OCI-LY7 (cell line): ENCODE data around the gene TSHZ2. TPM values are rescaled to one million over a fixed set of nuclear protein-coding genes. Genes with fewer than 3 reads are reported as not detected.

Experiments
- BruUV-seq: library from RNA; stranded (reverse); fragments of 400-500 nt; replicated peaks from 2 replicates; lab custom pipeline; 2021; lab: Mats Ljungman, UMichigan
- CTCF ChIA-PET: fragments of 300-600 bp; sonication (Branson Sonifier 250); formaldehyde crosslinking; loops from one replicate; lab custom pipeline; 2022; ENCODE audit warnings: antibody characterized with exemption; ENCODE audit not compliant: unreplicated experiment; lab: Charles Lee
- POLR2A ChIA-PET: fragments of 300-600 bp; sonication (Branson Sonifier 250); formaldehyde crosslinking; loops from one replicate; lab custom pipeline; 2022; ENCODE audit warnings: antibody characterized with exemption; lab: Charles Lee
- DNase-seq: peaks from one replicate; pipeline ENCODE4 v3.0.0-alpha.2; 2015; ENCODE audit warnings: low spot score
- H2AFZ ChIP-seq: fragments of 200-600 bp; sonication (generic), shearing (Covaris generic); 2 replicates; pipeline ENCODE4 v1.6.1; 2014; ENCODE audit warnings: mild to moderate bottlenecking, antibody characterized with exemption, low read length, moderate library complexity
- H3K27ac ChIP-seq: fragments of 200-600 bp; sonication (generic); 2 replicates; pipeline ENCODE4 v1.5.1; 2014; ENCODE audit warnings: mixed run types, low read depth, mild to moderate bottlenecking, moderate library complexity, low read length, inconsistent platforms; ENCODE audit not compliant: poor library complexity, severe bottlenecking
- H3K36me3 ChIP-seq: fragments of 200-600 bp; sonication (generic); 2 replicates; pipeline ENCODE4 v1.6.1; 2014; ENCODE audit warnings: mild to moderate bottlenecking, antibody characterized with exemption, low read length, moderate library complexity, mixed read lengths; ENCODE audit not compliant: insufficient read depth
- H3K4me1 ChIP-seq: fragments of 200-600 bp; sonication (generic); 2 replicates; pipeline ENCODE4 v1.5.1; 2014; ENCODE audit warnings: mild to moderate bottlenecking, low read length; ENCODE audit not compliant: insufficient read depth, poor library complexity, severe bottlenecking
- H3K4me2 ChIP-seq: fragments of 200-600 bp; sonication (generic); 2 replicates; pipeline ENCODE4 v1.6.1; 2014; ENCODE audit warnings: mild to moderate bottlenecking, low read length
- H3K4me3 ChIP-seq: fragments of 200-600 bp; sonication (generic); 2 replicates; pipeline ENCODE4 v1.5.1; 2014; ENCODE audit warnings: mild to moderate bottlenecking, low read depth, low read length; ENCODE audit not compliant: poor library complexity, severe bottlenecking
- H3K79me2 ChIP-seq: fragments of 200-600 bp; sonication (generic); 2 replicates; pipeline ENCODE4 v1.6.1; 2016; ENCODE audit warnings: low read depth, mild to moderate bottlenecking, low read length, moderate library complexity, mixed read lengths; ENCODE audit not compliant: insufficient read depth
- H3K9me2 ChIP-seq: fragments of 200-600 bp; sonication (generic); 2 replicates; pipeline ENCODE4 v1.6.1; 2016; ENCODE audit warnings: mild to moderate bottlenecking, low read length, mixed read lengths; ENCODE audit not compliant: insufficient read depth
- H3K9me3 ChIP-seq: fragments of 200-600 bp; sonication (generic); 2 replicates; pipeline ENCODE4 v1.6.1; 2014; ENCODE audit warnings: mild to moderate bottlenecking, mixed run types, low read length, mixed read lengths
- H4K20me1 ChIP-seq: fragments of 200-600 bp; sonication (generic); 2 replicates; pipeline ENCODE4 v1.6.1; 2014; ENCODE audit warnings: mild to moderate bottlenecking, antibody characterized with exemption, low read length, moderate library complexity, mixed read lengths; ENCODE audit not compliant: insufficient read depth
- CTCF ChIP-seq: fragments of 200-600 bp; sonication (generic); conservative IDR thresholded peaks from 2 replicates; pipeline ENCODE4 v1.5.1; 2014; ENCODE audit warnings: mild to moderate bottlenecking, antibody characterized with exemption, low read length, moderate library complexity, mixed read lengths
- EZH2phosphoT487 ChIP-seq: fragments of 200-600 bp; sonication (generic); IDR thresholded peaks from 2 replicates; pipeline ENCODE4 v1.6.1; 2018; ENCODE audit warnings: low read depth, borderline replicate concordance, mild to moderate bottlenecking, mixed run types, antibody characterized with exemption, low read length, moderate library complexity, mixed read lengths
- intact Hi-C: fragments of 100-400 bp; cut with micrococcal nuclease; formaldehyde crosslinking; loops from one replicate; pipeline ENCODE4 v1.10.0; 2022; ENCODE audit not compliant: unreplicated experiment
- total RNA-seq, 2 experiments: library from RNA; depleted of rRNA in 1 of 2; stranded (reverse); fragments of >200 nt in 1 of 2; shearing (Covaris generic) in 1 of 2; gene quantifications; 2 replicates each; pipeline ENCODE4 v1.2.3, GENCODE V29; 2014 to 2022

TSHZ2 gene
- total RNA-seq, 2 experiments from 2014 or later = not detected

DNA sequence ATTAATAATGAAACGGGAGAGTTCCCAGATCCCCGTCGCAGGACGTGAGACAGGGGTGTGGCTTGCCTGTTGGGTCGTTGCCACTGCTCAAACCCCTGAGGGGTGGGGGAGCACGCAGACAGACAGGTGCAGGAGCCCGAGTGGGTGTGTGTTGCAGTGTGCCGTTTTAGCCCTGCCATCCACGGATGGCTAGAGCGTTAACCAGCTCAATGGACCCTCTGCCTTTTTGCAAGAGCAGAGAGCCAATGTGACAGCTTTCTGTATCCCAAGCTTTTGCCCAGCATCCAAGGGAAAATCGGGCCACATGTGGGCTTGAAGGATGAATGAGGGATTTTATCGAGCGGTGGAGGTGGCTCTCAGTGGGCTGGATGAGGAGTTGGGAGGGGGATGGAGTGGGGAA lies 237.9 kb downstream of the TSHZ2 start:
- POLR2A ChIA-PET = no interaction called here
- BruUV-seq = no TSS peak
- no peaks in the 10 kb centered on the region for H3K9me2 ChIP-seq
- no peaks in the 10 kb centered on the region for H3K79me2 ChIP-seq
- H3K4me1 ChIP-seq = peaks cover 5% of the 10 kb centered on the region
- no peak overlapping the region for H3K4me3 ChIP-seq
- TF ChIP-seq EZH2phosphoT487 (no peak), CTCF (no peak)
- H3K36me3 ChIP-seq = no peaks in the 10 kb centered on the region
- H2AFZ ChIP-seq = no peak overlapping the region
- intact Hi-C loops = loop anchor here (10.0 kb wide), 1 partner anchor 275 kb away; no protein-coding TSS in a partner anchor
- H3K9me3 ChIP-seq = no peaks in the 10 kb centered on the region
- no peak overlapping the region for H3K4me2 ChIP-seq
- H3K27ac ChIP-seq = no peak overlapping the region
- no peak for DNase-seq
- H4K20me1 ChIP-seq = no peaks in the 10 kb centered on the region
- CTCF ChIA-PET = no interaction called here

DNA sequence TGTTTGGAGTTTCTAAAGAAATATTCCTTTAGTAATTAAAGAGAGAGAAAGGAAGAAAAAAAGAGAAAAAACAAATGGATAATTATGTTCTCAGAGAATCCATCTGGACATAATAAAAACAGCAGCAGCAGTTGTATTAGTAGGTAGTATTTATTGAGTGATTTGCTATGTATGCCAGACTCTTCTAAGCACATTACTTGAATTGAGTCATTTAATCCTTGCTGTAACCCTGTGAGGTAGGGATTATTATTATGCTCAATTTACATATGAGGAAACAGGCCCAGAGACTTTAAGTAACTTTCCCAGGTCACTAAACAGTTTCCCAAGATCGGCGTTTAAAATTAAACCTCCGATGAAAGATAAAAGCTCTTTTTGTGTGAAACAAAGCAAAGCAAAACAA lies 238.8 kb downstream of the TSHZ2 start:
- POLR2A ChIA-PET = no interaction called here
- no peak overlapping the region for H3K27ac ChIP-seq
- no peak for TF ChIP-seq EZH2phosphoT487
- TF ChIP-seq CTCF = no peak
- BruUV-seq = no TSS peak
- intact Hi-C loops = loop anchor here (10.0 kb wide), 1 partner anchor 276 kb away; no protein-coding TSS in a partner anchor
- no peak overlapping the region for H3K4me3 ChIP-seq
- H3K9me3 ChIP-seq = no peaks in the 10 kb centered on the region
- CTCF ChIA-PET = no interaction called here
- H2AFZ ChIP-seq = no peak overlapping the region
- no peaks in the 10 kb centered on the region for H3K36me3 ChIP-seq
- no peak overlapping the region for H3K4me2 ChIP-seq
- no peaks in the 10 kb centered on the region for H3K79me2 ChIP-seq
- no peak for DNase-seq
- no peaks in the 10 kb centered on the region for H3K9me2 ChIP-seq
- peaks cover 5% of the 10 kb centered on the region for H3K4me1 ChIP-seq
- H4K20me1 ChIP-seq = no peaks in the 10 kb centered on the region

GRCh38 chr20:53212018-53212417 lies 239.9 kb downstream of the TSHZ2 start:
- CTCF ChIA-PET = no interaction called here
- no peaks in the 10 kb centered on the region for H3K9me2 ChIP-seq
- POLR2A ChIA-PET = no interaction called here
- H3K27ac ChIP-seq = no peak overlapping the region
- no TSS peak for BruUV-seq
- H3K9me3 ChIP-seq = no peaks in the 10 kb centered on the region
- H3K79me2 ChIP-seq = no peaks in the 10 kb centered on the region
- intact Hi-C loops = loop anchor here (10.0 kb wide), 1 partner anchor 277 kb away; no protein-coding TSS in a partner anchor
- no peaks in the 10 kb centered on the region for H4K20me1 ChIP-seq
- H3K36me3 ChIP-seq = no peaks in the 10 kb centered on the region
- no peak overlapping the region for H2AFZ ChIP-seq
- no peak overlapping the region for H3K4me2 ChIP-seq
- TF ChIP-seq CTCF (no peak), EZH2phosphoT487 (no peak)
- H3K4me1 ChIP-seq = peaks cover 9% of the 10 kb centered on the region
- no peak for DNase-seq
- no peak overlapping the region for H3K4me3 ChIP-seq
